H9 (cell line): ENCODE measurements around the gene UST. TPM values are rescaled to one million over a fixed set of nuclear protein-coding genes. Genes with fewer than 3 reads are reported as not detected.

Experiments
- DNase-seq: peaks from one replicate; pipeline ENCODE4 v3.0.0-alpha.2; 2017
- H2AFZ ChIP-seq: one replicate; pipeline ENCODE4 v1.6.1; 2013; ENCODE audit warnings: mild to moderate bottlenecking, low read length, control low read depth, moderate library complexity
- H2AK5ac ChIP-seq: 2 replicates; pipeline ENCODE4 v1.6.1; 2013; ENCODE audit warnings: low read length, control low read depth, mixed read lengths; ENCODE audit not compliant: insufficient read length
- H2BK120ac ChIP-seq: one replicate; pipeline ENCODE4 v1.6.1; 2013; ENCODE audit warnings: low read depth, mild to moderate bottlenecking, low read length, control low read depth, inconsistent platforms; ENCODE audit not compliant: poor library complexity, severe bottlenecking
- H2BK12ac ChIP-seq: 2 replicates; pipeline ENCODE4 v1.6.1; 2013; ENCODE audit warnings: low read length, control low read depth, mixed read lengths, low read depth; ENCODE audit not compliant: insufficient read length
- H2BK15ac ChIP-seq: 2 replicates; pipeline ENCODE4 v1.6.1; 2013; ENCODE audit warnings: low read depth, low read length, control low read depth
- H2BK20ac ChIP-seq: one replicate; pipeline ENCODE4 v1.6.1; 2013; ENCODE audit warnings: low read depth, mild to moderate bottlenecking, low read length, control low read depth, inconsistent platforms; ENCODE audit not compliant: poor library complexity, severe bottlenecking
- H2BK5ac ChIP-seq: 2 replicates; pipeline ENCODE4 v1.6.1; 2013; ENCODE audit warnings: low read length, control low read depth, mixed read lengths; ENCODE audit not compliant: insufficient read length
- H3K14ac ChIP-seq: 2 replicates; pipeline ENCODE4 v1.6.1; 2013; ENCODE audit warnings: low read length, control low read depth; ENCODE audit not compliant: insufficient read depth
- H3K18ac ChIP-seq: 2 replicates; pipeline ENCODE4 v1.6.1; 2013; ENCODE audit warnings: low read depth, mild to moderate bottlenecking, mixed read lengths, low read length, control low read depth; ENCODE audit not compliant: insufficient read length
- H3K23ac ChIP-seq: 2 replicates; pipeline ENCODE4 v1.6.1; 2013; ENCODE audit warnings: low read length, control low read depth, mixed read lengths, low read depth; ENCODE audit not compliant: insufficient read length
- H3K23me2 ChIP-seq: 2 replicates; pipeline ENCODE4 v1.6.1; 2013; ENCODE audit warnings: low read depth, mild to moderate bottlenecking, mixed read lengths, low read length, control low read depth; ENCODE audit not compliant: insufficient read length, poor library complexity, severe bottlenecking
- H3K27ac ChIP-seq: 2 replicates; pipeline ENCODE4 v1.5.1; 2013; ENCODE audit warnings: low read length, control low read depth, mixed read lengths, low read depth; ENCODE audit not compliant: insufficient read length
- H3K27me3 ChIP-seq: 2 replicates; pipeline ENCODE4 v1.6.1; 2013; ENCODE audit warnings: low read length, control low read depth, inconsistent platforms; ENCODE audit not compliant: insufficient read depth
- H3K4ac ChIP-seq: 2 replicates; pipeline ENCODE4 v1.6.1; 2013; ENCODE audit warnings: low read depth, mild to moderate bottlenecking, control low read depth, inconsistent platforms, low read length, moderate library complexity
- H3K4me1 ChIP-seq: 2 replicates; pipeline ENCODE4 v1.6.1; 2013; ENCODE audit warnings: low read length, control low read depth, inconsistent platforms; ENCODE audit not compliant: insufficient read depth
- H3K4me2 ChIP-seq: 2 replicates; pipeline ENCODE4 v1.6.1; 2013; ENCODE audit warnings: low read length, control low read depth, mixed read lengths; ENCODE audit not compliant: insufficient read length, insufficient read depth
- H3K56ac ChIP-seq: 2 replicates; pipeline ENCODE4 v1.6.1; 2013; ENCODE audit warnings: low read depth, mild to moderate bottlenecking, mixed read lengths, low read length, control low read depth; ENCODE audit not compliant: insufficient read length
- H3K79me1 ChIP-seq: 2 replicates; pipeline ENCODE4 v1.6.1; 2013; ENCODE audit warnings: low read depth, mild to moderate bottlenecking, moderate library complexity, low read length, control low read depth, inconsistent platforms; ENCODE audit not compliant: insufficient read depth, poor library complexity, severe bottlenecking
- H3K79me2 ChIP-seq: 2 replicates; pipeline ENCODE4 v1.6.1; 2013; ENCODE audit warnings: low read length, control low read depth, inconsistent platforms; ENCODE audit not compliant: insufficient read depth
- H3K9ac ChIP-seq: 2 replicates; pipeline ENCODE4 v1.6.1; 2013; ENCODE audit warnings: low read length, control low read depth, mixed read lengths; ENCODE audit not compliant: insufficient read length; ENCODE audit errors: extremely low read depth
- H3K9me3 ChIP-seq: one replicate; pipeline ENCODE4 v1.6.1; 2013; ENCODE audit warnings: low read depth, low read length, inconsistent platforms; ENCODE audit not compliant: control insufficient read depth
- H3T11ph ChIP-seq: one replicate; pipeline ENCODE4 v1.6.1; 2013; ENCODE audit warnings: mild to moderate bottlenecking, low read length, control low read depth, inconsistent platforms
- H4K20me1 ChIP-seq: one replicate; pipeline ENCODE4 v1.6.1; 2013; ENCODE audit not compliant: control insufficient read depth, insufficient read length, insufficient read depth
- H4K5ac ChIP-seq: 2 replicates; pipeline ENCODE4 v1.6.1; 2013; ENCODE audit warnings: low read depth, mild to moderate bottlenecking, mixed read lengths, low read length, control low read depth; ENCODE audit not compliant: insufficient read length
- H4K8ac ChIP-seq: replicated peaks from 2 replicates; pipeline ENCODE4 v1.6.1; 2013; ENCODE audit warnings: low read length, control low read depth, mixed read lengths, low read depth; ENCODE audit not compliant: insufficient read length
- H4K91ac ChIP-seq: 2 replicates; pipeline ENCODE4 v1.6.1; 2013; ENCODE audit warnings: low read depth, mild to moderate bottlenecking, moderate library complexity, mixed read lengths, low read length, control low read depth; ENCODE audit not compliant: insufficient read length
- H3K27ac Mint-ChIP-seq, 3 experiments: 2 replicates in 2 of 3; 3 replicates in 1 of 3; pipeline ENCODE4 v1.8.0; 2020 to 2021; ENCODE audit warnings: mixed read lengths in 3 of 3, mild to moderate bottlenecking in 1 of 3, moderate library complexity in 1 of 3
- H3K27me3 Mint-ChIP-seq: 2 replicates; pipeline ENCODE4 v1.8.0; 2021; ENCODE audit warnings: low read depth, mild to moderate bottlenecking, moderate library complexity, mixed read lengths
- H3K36me3 Mint-ChIP-seq, 3 experiments: 2 replicates in 2 of 3; 3 replicates in 1 of 3; pipeline ENCODE4 v1.8.0; 2020 to 2021; ENCODE audit warnings: low read depth in 3 of 3, mixed read lengths in 3 of 3; ENCODE audit not compliant: insufficient read depth in 1 of 3
- H3K4me1 Mint-ChIP-seq, 2 experiments: 2 replicates each; pipeline ENCODE4 v1.8.0; 2020; ENCODE audit warnings: mixed read lengths in 2 of 2
- H3K4me3 Mint-ChIP-seq, 2 experiments: 2 replicates in 1 of 2; 3 replicates in 1 of 2; pipeline ENCODE4 v1.8.0; 2020 to 2021; ENCODE audit warnings: mild to moderate bottlenecking in 2 of 2, mixed read lengths in 2 of 2, moderate library complexity in 1 of 2
- H3K9me3 Mint-ChIP-seq, 2 experiments: 2 replicates in 1 of 2; 3 replicates in 1 of 2; pipeline ENCODE4 v1.8.0; 2020; ENCODE audit warnings: mild to moderate bottlenecking in 2 of 2, mixed read lengths in 2 of 2, moderate library complexity in 1 of 2
- CTCF ChIP-seq: fragments of 200-600 bp; sonication (generic); conservative IDR thresholded peaks from 3 replicates; pipeline ENCODE4 v1.8.0; 2021; ENCODE audit warnings: antibody characterized with exemption, mild to moderate bottlenecking
- WGBS: extraction: QIAGEN DNeasy Blood & Tissue Kit; methylation state at CpG from one replicate; pipeline ENCODE4 v1.1.7; 2013; ENCODE audit warnings: missing lambda C conversion rate, low lambda C conversion rate, mixed read lengths; ENCODE audit not compliant: insufficient read length; ENCODE audit errors: extremely low coverage; 5-methylcytosine and 5-hydroxymethylcytosine counted together
- total RNA-seq: library from RNA; stranded (reverse); gene quantifications from 2 replicates; pipeline ENCODE4 v1.2.1, GENCODE V29; 2021

Gene UST
- total RNA-seq, 1 experiment from 2014 or later, result 14.4 TPM

DNA sequence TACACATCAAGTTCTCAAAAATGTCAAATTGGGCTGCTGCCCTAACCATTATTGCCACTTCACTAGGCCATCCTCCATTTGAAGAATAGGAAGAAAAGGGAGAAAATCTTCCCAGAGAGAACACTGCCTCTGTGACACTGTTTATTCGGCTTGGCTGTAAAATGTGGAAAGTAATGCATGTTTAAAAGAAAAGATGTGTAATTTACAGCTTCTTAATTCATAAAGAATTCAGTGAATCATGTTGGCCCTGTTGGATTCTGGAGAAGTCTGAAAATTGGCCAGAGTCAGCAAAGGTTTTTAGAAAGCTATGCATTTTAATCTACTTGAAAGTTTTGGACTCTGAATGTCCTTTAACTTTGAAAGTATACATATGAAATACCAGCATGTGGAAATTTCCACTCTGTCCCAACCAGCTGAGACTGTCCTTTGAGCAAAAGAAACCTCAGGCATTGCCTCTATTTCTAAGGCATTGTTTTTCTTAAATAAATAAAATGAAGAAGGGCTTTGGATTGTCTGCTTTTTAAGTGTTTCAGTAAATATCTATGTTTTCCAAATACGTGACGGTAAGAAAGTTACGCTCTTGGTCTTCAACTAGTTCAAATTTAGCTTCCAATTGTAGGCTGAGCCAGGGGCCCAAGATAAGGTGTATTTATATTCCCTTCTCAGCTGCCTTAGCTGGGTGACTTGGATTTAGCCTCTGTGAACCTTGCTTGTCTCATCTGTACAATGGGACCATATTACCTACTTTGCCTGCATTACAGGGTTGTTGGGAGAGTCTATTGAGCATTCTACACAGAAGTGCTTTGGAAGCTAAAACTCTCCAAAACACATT lies 222.2 kb downstream of the UST start:
- WGBS, result no CpG with 5 or more reads among the region's 4 CpGs

More for the DNA sequence above, 222.2 kb downstream of the UST start:
- no peak overlapping the region for H3K23ac ChIP-seq
- H2BK12ac ChIP-seq, result no peak overlapping the region
- H3K14ac ChIP-seq, result peak overlapping the region; percentile 17; the same call in 1 of the 2 replicates
- no peak overlapping the region for H2BK5ac ChIP-seq
- no peak overlapping the region for H2BK20ac ChIP-seq
- peak overlapping the region; percentile 38 for H3K18ac ChIP-seq
- H3K27ac ChIP-seq, result no peak overlapping the region
- Mint-ChIP-seq H3K9me3 (no peaks in the 10 kb centered on the region; a peak in 1 of 5 replicates), H3K4me3 (0 out of 5 replicates have a peak overlapping the region, but pooled peaks of 1 of the 2 experiments have one; percentile 21), H3K4me1 (peaks cover 79 to 80% of the 10 kb centered on the region in 2 experiments), H3K27ac (peak overlapping the region in 2 of 3 experiments; percentile 84 to 96; a peak in 5 of 7 replicates), H3K27me3 (no peaks in the 10 kb centered on the region), H3K36me3 (peaks cover 14 to 22% (median 17%) of the 10 kb centered on the region in 3 experiments)
- H4K20me1 ChIP-seq, result no peaks in the 10 kb centered on the region
- H4K5ac ChIP-seq, result no peak overlapping the region
- H3K4ac ChIP-seq, result no peak overlapping the region
- TF ChIP-seq CTCF, result no peak
- H4K8ac ChIP-seq, result no peak overlapping the region
- H3K79me2 ChIP-seq, result no peaks in the 10 kb centered on the region
- H2AK5ac ChIP-seq, result no peak overlapping the region
- no peaks in the 10 kb centered on the region for H3K27me3 ChIP-seq
- H3K9ac ChIP-seq, result no peak overlapping the region
- no peak overlapping the region for H2BK120ac ChIP-seq
- H2AFZ ChIP-seq, result no peak overlapping the region
- H2BK15ac ChIP-seq, result no peak overlapping the region
- H3K79me1 ChIP-seq, result no peaks in the 10 kb centered on the region
- no peak for DNase-seq
- no peak overlapping the region for H3K56ac ChIP-seq
- H4K91ac ChIP-seq, result no peak overlapping the region
- no peaks in the 10 kb centered on the region for H3K23me2 ChIP-seq
- no peak overlapping the region for H3T11ph ChIP-seq
- H3K4me1 ChIP-seq, result peaks cover 1% of the 10 kb centered on the region; the same call in 1 of the 2 replicates
- no peaks in the 10 kb centered on the region for H3K9me3 ChIP-seq
- no peak overlapping the region for H3K4me2 ChIP-seq
